ENCODE measurements around the gene WDFY4.

DNA sequence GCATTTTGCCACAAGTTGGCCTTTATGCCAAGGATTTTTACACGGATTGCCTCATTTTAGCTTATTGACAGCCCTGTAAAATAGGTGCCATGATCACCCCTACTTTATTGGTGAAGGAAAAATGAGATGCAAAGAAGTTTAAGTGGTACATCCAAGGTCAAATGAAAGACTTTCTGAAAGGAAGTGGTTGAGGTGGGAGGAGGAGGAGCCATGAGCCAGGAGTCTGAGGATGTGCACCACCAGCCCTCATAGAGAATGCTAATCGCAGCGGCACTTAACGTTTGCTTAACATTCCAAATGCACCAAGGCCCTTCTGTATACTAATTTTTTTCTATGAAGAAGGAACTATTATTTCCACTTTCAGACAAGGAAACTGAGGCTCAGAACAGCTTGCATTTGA, 286.0 kb downstream of the WDFY4 start:
- TF ChIP-seq, protein P1, sequence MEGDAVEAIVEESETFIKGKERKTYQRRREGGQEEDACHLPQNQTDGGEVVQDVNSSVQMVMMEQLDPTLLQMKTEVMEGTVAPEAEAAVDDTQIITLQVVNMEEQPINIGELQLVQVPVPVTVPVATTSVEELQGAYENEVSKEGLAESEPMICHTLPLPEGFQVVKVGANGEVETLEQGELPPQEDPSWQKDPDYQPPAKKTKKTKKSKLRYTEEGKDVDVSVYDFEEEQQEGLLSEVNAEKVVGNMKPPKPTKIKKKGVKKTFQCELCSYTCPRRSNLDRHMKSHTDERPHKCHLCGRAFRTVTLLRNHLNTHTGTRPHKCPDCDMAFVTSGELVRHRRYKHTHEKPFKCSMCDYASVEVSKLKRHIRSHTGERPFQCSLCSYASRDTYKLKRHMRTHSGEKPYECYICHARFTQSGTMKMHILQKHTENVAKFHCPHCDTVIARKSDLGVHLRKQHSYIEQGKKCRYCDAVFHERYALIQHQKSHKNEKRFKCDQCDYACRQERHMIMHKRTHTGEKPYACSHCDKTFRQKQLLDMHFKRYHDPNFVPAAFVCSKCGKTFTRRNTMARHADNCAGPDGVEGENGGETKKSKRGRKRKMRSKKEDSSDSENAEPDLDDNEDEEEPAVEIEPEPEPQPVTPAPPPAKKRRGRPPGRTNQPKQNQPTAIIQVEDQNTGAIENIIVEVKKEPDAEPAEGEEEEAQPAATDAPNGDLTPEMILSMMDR (conservative IDR thresholded peaks at IDR 0.05; ENCODE audit: low read depth, low read length), result no peak
- TF ChIP-seq POLR2A (IDR thresholded peaks at IDR 0.05; ENCODE audit: low read depth, low read length), result no peak
- TF ChIP-seq MXI1 (IDR thresholded peaks at IDR 0.05; ENCODE audit: borderline replicate concordance, low read depth, low read length), result no peak

All from IMR-90 (cell line).